Activated CD8-positive, alpha-beta memory T cell treated with anti-CD3 and anti-CD28 coated beads, Interleukin-2, amount 10 ng/mL, durations not matched to agents 7 days and 5 days (primary cell): ENCODE data around the gene TUT7. TPM values are rescaled to one million over a fixed set of nuclear protein-coding genes. Genes with fewer than 3 reads are reported as not detected.
"Not testable (repeated sequence)": the region's sequence is repeated elsewhere in the genome, so short reads cannot be mapped to it uniquely, and the experiment has no call there.

Source experiments
- ATAC-seq: fragments of 150-1000 bp; cut with Tn5 transposase; one replicate; pipeline ENCODE4 v1.10.0; 2021; ENCODE audit warnings: moderate library complexity
- CTCF ChIA-PET: fragments of 350-600 bp; sonication (Branson Sonifier 250); formaldehyde crosslinking; loops from one replicate; lab custom pipeline; 2021; ENCODE audit warnings: antibody characterized with exemption; lab: Charles Lee
- DNase-seq: peaks from one replicate; pipeline ENCODE4 v3.0.0-alpha.2; 2020
- H3K27ac Mint-ChIP-seq: one replicate; pipeline ENCODE4 v1.8.0; 2021; ENCODE audit warnings: mild to moderate bottlenecking, mixed read lengths
- H3K27me3 Mint-ChIP-seq: one replicate; pipeline ENCODE4 v1.8.0; 2021; ENCODE audit warnings: mixed read lengths
- H3K36me3 Mint-ChIP-seq: one replicate; pipeline ENCODE4 v1.8.0; 2021; ENCODE audit warnings: mild to moderate bottlenecking, mixed read lengths
- H3K4me1 Mint-ChIP-seq: one replicate; pipeline ENCODE4 v1.8.0; 2021; ENCODE audit warnings: mixed read lengths
- H3K4me3 Mint-ChIP-seq: one replicate; pipeline ENCODE4 v1.8.0; 2021; ENCODE audit warnings: mild to moderate bottlenecking, moderate library complexity, mixed read lengths
- H3K9me3 Mint-ChIP-seq: one replicate; pipeline ENCODE4 v1.8.0; 2022; ENCODE audit warnings: low read depth, mixed read lengths
- total RNA-seq, 2 experiments: library from RNA; stranded (reverse); gene quantifications; one replicate each; pipeline ENCODE4 v1.2.3, GENCODE V29; 2021

The TUT7 gene
- 10 to 100 TPM; 44.9 to 46.7 TPM for total RNA-seq

- no peaks in the 10 kb centered on the region for H3K27me3 Mint-ChIP-seq
- peak; percentile 95 for DNase-seq
- H3K27ac Mint-ChIP-seq = peak within 1 kb of the TSS; percentile 96
- H3K4me3 Mint-ChIP-seq = peak within 1 kb of the TSS; percentile 100
- peaks cover 26% of the 10 kb centered on the region for H3K36me3 Mint-ChIP-seq
- H3K9me3 Mint-ChIP-seq = no peaks in the 10 kb centered on the region
- CTCF ChIA-PET = interaction anchor here (1.1 kb wide), 1 partner anchor 12 kb away, joined by 3 read pairs; no protein-coding TSS in a partner anchor
- H3K4me1 Mint-ChIP-seq = peaks cover 21% of the 10 kb centered on the region
- ATAC-seq = peak; percentile 90
Measured at GRCh38 chr9:86354011-86354817, at the start of gene TUT7. TSS of gene TUT7 (minus strand) at chr9:86354410. CDS start at chr9:86353199, 1,211 bp downstream.

GRCh38 chr9:86402591-86402990, 48.4 kb upstream of the TUT7 start:
- Mint-ChIP-seq H3K4me1 (peaks cover 5% of the 10 kb centered on the region), H3K27ac (no peak overlapping the region), H3K36me3 (no peaks in the 10 kb centered on the region), H3K27me3 (peaks cover 3% of the 10 kb centered on the region), H3K9me3 (no peaks in the 10 kb centered on the region), H3K4me3 (no peak overlapping the region)
- CTCF ChIA-PET = no interaction called here
- no peak for DNase-seq
- no peak for ATAC-seq

GRCh38 chr9:86396412-86396811, 42.2 kb upstream of the TUT7 start:
- Mint-ChIP-seq H3K4me3 (no peak overlapping the region), H3K4me1 (no peaks in the 10 kb centered on the region), H3K9me3 (no peaks in the 10 kb centered on the region), H3K27me3 (peaks cover 10% of the 10 kb centered on the region), H3K36me3 (no peaks in the 10 kb centered on the region), H3K27ac (no peak overlapping the region)
- CTCF ChIA-PET = no interaction called here
- no peak for DNase-seq
- no peak for ATAC-seq

- H3K9me3 Mint-ChIP-seq, ATAC-seq, DNase-seq, H3K4me3 Mint-ChIP-seq, H3K4me1 Mint-ChIP-seq, CTCF ChIA-PET, H3K36me3 Mint-ChIP-seq, H3K27ac Mint-ChIP-seq: not testable (repeated sequence)
- H3K27me3 Mint-ChIP-seq = peaks cover 10% of the 10 kb centered on the region
Measured at GRCh38 chr9:86390184-86390583, 36.0 kb upstream of the TUT7 start.

GRCh38 chr9:86389628-86390027, 35.4 kb upstream of the TUT7 start:
- DNase-seq (no peak), ATAC-seq (no peak)
- Mint-ChIP-seq H3K4me3 (no peak overlapping the region), H3K27me3 (peaks cover 10% of the 10 kb centered on the region), H3K4me1 (no peaks in the 10 kb centered on the region), H3K27ac (no peak overlapping the region), H3K36me3 (no peaks in the 10 kb centered on the region), H3K9me3 (no peaks in the 10 kb centered on the region)
- CTCF ChIA-PET = interaction anchor here (1.1 kb wide), 1 partner anchor 26 kb away, joined by 4 read pairs; no protein-coding TSS in a partner anchor

GRCh38 chr9:86387376-86387775, 33.2 kb upstream of the TUT7 start:
- Mint-ChIP-seq H3K4me1 (no peaks in the 10 kb centered on the region), H3K27ac (no peak overlapping the region), H3K9me3 (no peaks in the 10 kb centered on the region), H3K27me3 (peaks cover 7% of the 10 kb centered on the region), H3K36me3 (no peaks in the 10 kb centered on the region), H3K4me3 (no peak overlapping the region)
- DNase-seq (no peak), ATAC-seq (no peak)
- CTCF ChIA-PET = no interaction called here

GRCh38 chr9:86383000-86383399, 28.8 kb upstream of the TUT7 start:
- H3K36me3 Mint-ChIP-seq, DNase-seq, H3K27ac Mint-ChIP-seq, CTCF ChIA-PET, H3K4me1 Mint-ChIP-seq, H3K9me3 Mint-ChIP-seq, H3K27me3 Mint-ChIP-seq, ATAC-seq, H3K4me3 Mint-ChIP-seq: not testable (repeated sequence)

- Mint-ChIP-seq H3K27me3 (peaks cover 24% of the 10 kb centered on the region), H3K4me1 (no peaks in the 10 kb centered on the region), H3K4me3 (no peak overlapping the region), H3K36me3 (no peaks in the 10 kb centered on the region), H3K9me3 (peaks cover 2% of the 10 kb centered on the region), H3K27ac (no peak overlapping the region)
- DNase-seq (no peak), ATAC-seq (no peak)
- CTCF ChIA-PET = no interaction called here
Measured at GRCh38 chr9:86376016-86376415, 21.8 kb upstream of the TUT7 start.

- Mint-ChIP-seq H3K36me3 (peaks cover 9% of the 10 kb centered on the region), H3K9me3 (peaks cover 16% of the 10 kb centered on the region), H3K27me3 (peaks cover 22% of the 10 kb centered on the region), H3K27ac (no peak overlapping the region), H3K4me1 (no peaks in the 10 kb centered on the region), H3K4me3 (no peak overlapping the region)
- CTCF ChIA-PET = no interaction called here
- ATAC-seq (no peak), DNase-seq (no peak)
Measured at GRCh38 chr9:86369810-86370209, 15.6 kb upstream of the TUT7 start.

- Mint-ChIP-seq H3K9me3 (peaks cover 16% of the 10 kb centered on the region), H3K4me1 (no peaks in the 10 kb centered on the region), H3K36me3 (peaks cover 9% of the 10 kb centered on the region), H3K27me3 (peaks cover 17% of the 10 kb centered on the region), H3K4me3 (no peak overlapping the region), H3K27ac (no peak overlapping the region)
- no peak for ATAC-seq
- no peak for DNase-seq
- CTCF ChIA-PET = no interaction called here
Measured at GRCh38 chr9:86368871-86369521, 14.8 kb upstream of the TUT7 start.

- CTCF ChIA-PET = no interaction called here
- Mint-ChIP-seq H3K36me3 (no peaks in the 10 kb centered on the region), H3K27me3 (peaks cover 6% of the 10 kb centered on the region), H3K4me3 (no peak overlapping the region), H3K9me3 (peaks cover 2% of the 10 kb centered on the region), H3K27ac (no peak overlapping the region), H3K4me1 (peaks cover 2% of the 10 kb centered on the region)
- ATAC-seq = no peak
- no peak for DNase-seq
Measured at GRCh38 chr9:86361176-86361575, 7.0 kb upstream of the TUT7 start.

- CTCF ChIA-PET = no interaction called here
- DNase-seq (no peak), ATAC-seq (no peak)
- H3K27ac Mint-ChIP-seq = no peak overlapping the region
- H3K4me1 Mint-ChIP-seq = peaks cover 7% of the 10 kb centered on the region
- H3K4me3 Mint-ChIP-seq = no peak overlapping the region
- no peaks in the 10 kb centered on the region for H3K9me3 Mint-ChIP-seq
- H3K27me3 Mint-ChIP-seq = peaks cover 6% of the 10 kb centered on the region
- no peaks in the 10 kb centered on the region for H3K36me3 Mint-ChIP-seq
Measured at GRCh38 chr9:86359151-86359879, 5.1 kb upstream of the TUT7 start.
